Measurements from ENCODE around the gene NOD2.
A peak's percentile ranks its signal among the peaks of the same experiment; 100 is the strongest.

NOD2 gene

DNA sequence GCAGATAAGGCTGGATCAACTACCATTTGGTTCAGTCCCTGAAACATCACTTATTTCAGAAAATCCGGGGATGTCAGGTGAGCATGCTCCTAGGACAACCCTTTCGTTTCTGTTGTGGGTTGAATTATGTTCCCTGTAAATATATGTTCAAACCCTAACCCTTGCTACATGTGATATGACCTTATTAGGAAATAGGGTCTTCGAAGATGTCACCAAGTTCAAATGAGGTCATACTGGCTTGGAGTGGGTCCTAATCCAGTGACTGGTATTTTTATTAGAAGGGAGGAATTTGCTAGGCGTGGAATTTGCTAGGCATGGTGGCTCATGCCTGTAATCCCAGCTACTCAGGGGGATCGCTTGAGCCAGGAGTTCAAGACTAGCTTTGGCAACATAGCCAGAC lies 33.6 kb upstream of the NOD2 start:
- TF ChIP-seq, protein P1, sequence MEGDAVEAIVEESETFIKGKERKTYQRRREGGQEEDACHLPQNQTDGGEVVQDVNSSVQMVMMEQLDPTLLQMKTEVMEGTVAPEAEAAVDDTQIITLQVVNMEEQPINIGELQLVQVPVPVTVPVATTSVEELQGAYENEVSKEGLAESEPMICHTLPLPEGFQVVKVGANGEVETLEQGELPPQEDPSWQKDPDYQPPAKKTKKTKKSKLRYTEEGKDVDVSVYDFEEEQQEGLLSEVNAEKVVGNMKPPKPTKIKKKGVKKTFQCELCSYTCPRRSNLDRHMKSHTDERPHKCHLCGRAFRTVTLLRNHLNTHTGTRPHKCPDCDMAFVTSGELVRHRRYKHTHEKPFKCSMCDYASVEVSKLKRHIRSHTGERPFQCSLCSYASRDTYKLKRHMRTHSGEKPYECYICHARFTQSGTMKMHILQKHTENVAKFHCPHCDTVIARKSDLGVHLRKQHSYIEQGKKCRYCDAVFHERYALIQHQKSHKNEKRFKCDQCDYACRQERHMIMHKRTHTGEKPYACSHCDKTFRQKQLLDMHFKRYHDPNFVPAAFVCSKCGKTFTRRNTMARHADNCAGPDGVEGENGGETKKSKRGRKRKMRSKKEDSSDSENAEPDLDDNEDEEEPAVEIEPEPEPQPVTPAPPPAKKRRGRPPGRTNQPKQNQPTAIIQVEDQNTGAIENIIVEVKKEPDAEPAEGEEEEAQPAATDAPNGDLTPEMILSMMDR (IDR thresholded peaks at IDR 0.05; ENCODE audit: unreplicated experiment in 3 of 3) = no peak
- Mint-ChIP-seq H3K36me3 (ENCODE audit: low read depth) (no peaks in the 10 kb centered on the region), H3K4me1 (peaks cover 13% of the 10 kb centered on the region), H3K4me3 (no peak overlapping the region), H3K27me3 (ENCODE audit: low read depth) (no peaks in the 10 kb centered on the region), H3K9me3 (peaks cover 1% of the 10 kb centered on the region), H3K27ac (no peak overlapping the region)

DNA sequence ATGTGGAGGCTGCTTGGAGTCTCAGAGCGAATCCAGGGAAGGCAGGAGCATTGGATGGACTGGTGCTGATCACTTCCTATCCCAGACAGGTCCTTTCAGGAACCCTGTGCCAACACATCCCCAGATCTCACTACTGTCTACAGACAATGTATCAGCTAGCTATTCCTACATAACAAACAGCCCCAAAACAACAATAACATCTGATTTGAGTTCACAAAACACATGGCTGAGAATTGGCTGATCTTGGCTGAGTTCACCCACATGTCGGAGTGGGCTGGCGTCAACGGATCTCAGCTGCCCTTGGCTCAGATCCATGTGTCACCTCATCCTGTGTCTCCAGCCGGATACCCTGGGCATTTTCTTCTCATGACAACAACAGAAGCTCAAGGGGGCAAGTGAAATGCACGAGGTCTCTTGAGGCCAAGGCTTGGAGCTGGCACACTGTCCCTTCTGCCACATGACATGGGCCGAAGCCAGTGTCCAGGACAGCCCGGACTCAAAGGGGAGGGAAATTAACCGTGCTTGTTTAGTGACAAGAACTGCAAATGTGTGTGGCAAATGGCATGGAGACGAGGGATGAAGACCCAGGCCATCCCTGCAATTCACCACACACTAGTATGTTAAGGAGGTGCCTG lies 31.0 kb upstream of the NOD2 start:
- Mint-ChIP-seq H3K27me3 (ENCODE audit: low read depth) (no peaks in the 10 kb centered on the region), H3K4me1 (peaks cover 16% of the 10 kb centered on the region), H3K9me3 (peaks cover 4% of the 10 kb centered on the region), H3K36me3 (ENCODE audit: low read depth) (no peaks in the 10 kb centered on the region), H3K27ac (no peak overlapping the region), H3K4me3 (no peak overlapping the region)
- TF ChIP-seq, protein P1 (IDR thresholded peaks at IDR 0.05; ENCODE audit: unreplicated experiment in 3 of 3) = no peak

DNA sequence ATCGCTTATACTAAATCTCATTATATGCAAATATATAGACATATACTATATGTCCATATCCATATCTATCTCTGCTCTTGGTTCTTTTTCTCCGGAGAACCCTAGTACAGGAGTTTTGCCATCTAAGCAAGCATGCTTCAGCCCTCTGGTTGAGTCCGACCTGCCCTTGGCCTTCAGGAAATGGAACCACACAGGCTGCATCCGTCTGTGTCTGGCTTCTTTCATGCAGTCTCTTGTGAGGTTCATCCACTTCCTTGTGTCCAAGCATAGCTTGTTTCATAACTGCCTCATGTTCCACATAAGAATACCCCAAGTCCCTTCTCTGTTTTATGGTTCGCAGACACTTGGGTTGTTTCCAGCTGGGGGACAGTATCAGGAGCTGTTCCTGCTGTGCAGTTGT lies 29.1 kb upstream of the NOD2 start:
- TF ChIP-seq, protein P1 (IDR thresholded peaks at IDR 0.05; ENCODE audit: unreplicated experiment in 3 of 3) = no peak
- Mint-ChIP-seq H3K4me1 (peaks cover 31% of the 10 kb centered on the region), H3K27me3 (ENCODE audit: low read depth) (no peaks in the 10 kb centered on the region), H3K4me3 (no peak overlapping the region), H3K36me3 (ENCODE audit: low read depth) (no peaks in the 10 kb centered on the region), H3K9me3 (peaks cover 4% of the 10 kb centered on the region), H3K27ac (no peak overlapping the region)

DNA sequence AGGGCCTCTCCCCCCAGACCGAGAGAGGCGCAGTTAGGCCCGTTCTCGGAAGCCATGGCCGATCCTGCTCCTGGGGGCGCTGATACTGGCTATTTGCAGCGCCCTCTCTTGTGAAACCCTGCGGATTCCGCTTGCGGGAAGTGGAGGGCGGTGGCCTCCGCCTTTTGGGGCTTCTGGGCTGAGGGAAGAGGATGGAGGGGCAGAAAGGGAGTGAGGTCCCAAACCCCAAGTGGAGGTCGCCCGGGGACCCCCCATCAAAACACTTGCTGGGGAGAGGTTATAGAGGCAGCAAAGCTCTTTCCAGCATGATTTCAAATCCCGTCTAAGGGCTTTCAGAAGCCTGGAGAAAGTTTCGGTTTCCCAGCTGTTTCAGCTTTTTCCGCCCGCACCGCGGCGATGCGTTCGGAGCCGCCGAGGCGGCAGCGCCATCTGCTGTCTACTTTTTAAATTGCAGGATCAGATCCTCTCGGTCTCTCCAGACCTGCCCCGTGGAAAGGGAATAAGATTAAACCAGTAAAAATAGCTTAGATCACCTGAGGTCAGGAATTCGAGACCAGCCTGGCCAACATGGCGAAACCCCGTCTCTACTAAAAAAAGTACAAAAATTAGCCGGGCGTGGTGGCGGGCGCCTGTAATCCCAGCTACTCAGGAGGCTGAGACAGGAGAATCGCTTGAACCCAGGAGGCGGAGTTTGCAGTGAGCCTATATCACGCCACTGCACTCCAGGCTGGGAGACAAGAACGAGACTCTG lies 28.1 kb upstream of the NOD2 start:
- H3K27ac Mint-ChIP-seq = peak overlapping the region in 1 of 3 experiments; percentile 66
- H3K36me3 Mint-ChIP-seq (ENCODE audit: low read depth) = no peaks in the 10 kb centered on the region
- peaks cover 5% of the 10 kb centered on the region for H3K27me3 Mint-ChIP-seq (ENCODE audit: low read depth)
- peak overlapping the region; percentile 43 to 68 (median 63) for H3K4me3 Mint-ChIP-seq
- peaks cover 4% of the 10 kb centered on the region for H3K9me3 Mint-ChIP-seq
- peaks cover 31% of the 10 kb centered on the region for H3K4me1 Mint-ChIP-seq
- TF ChIP-seq, protein P1 (IDR thresholded peaks at IDR 0.05; ENCODE audit: unreplicated experiment in 3 of 3) = peak; percentile 91 to 94 (median 94)

DNA sequence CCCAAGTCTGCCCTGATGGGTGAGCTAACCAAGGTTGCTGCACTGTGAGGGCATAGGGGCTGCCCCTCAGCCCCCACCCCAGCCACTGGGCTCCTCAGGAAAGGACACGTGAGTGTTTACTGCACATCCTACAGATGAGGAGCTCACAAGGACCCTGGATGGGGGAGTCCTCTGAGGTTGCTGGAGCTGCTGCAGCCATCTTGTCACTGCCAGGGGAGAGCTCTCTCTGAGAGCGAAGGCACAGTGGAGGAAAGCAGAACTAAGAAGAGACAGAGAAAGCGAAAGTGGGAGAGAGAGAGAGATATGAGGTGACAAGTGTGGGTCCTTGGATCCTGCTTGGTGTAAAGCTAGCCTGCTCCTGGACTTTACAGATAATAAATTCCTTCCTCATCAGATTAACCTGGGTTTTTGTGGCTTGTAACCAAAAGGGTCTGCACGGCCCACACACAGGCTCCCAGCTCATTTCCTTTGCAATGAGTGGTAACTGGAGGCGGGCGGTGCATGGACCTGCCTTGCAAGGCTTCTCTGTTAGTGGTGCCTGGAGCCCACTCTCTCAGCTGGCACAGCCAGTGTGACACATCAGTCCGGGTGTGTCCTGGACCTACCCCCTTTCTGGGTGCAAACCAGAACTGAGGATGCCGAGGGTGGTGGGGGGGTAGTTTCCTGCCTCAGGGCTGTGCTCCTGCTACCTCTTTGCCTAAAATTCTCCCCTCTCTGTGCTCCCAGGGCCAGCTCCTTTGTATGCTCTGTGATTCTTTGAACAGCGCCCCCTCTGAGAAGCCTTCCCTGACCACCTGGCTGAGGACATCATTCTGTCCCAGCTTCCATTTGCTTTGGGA lies 26.5 kb upstream of the NOD2 start:
- TF ChIP-seq, protein P1 (IDR thresholded peaks at IDR 0.05; ENCODE audit: unreplicated experiment in 3 of 3) = no peak
- Mint-ChIP-seq H3K9me3 (peaks cover 10% of the 10 kb centered on the region), H3K36me3 (ENCODE audit: low read depth) (peaks cover 8% of the 10 kb centered on the region), H3K27me3 (ENCODE audit: low read depth) (peaks cover 5% of the 10 kb centered on the region), H3K27ac (peak overlapping the region in 2 of 3 experiments; percentile 57 to 58), H3K4me3 (no peak overlapping the region), H3K4me1 (peaks cover 27% of the 10 kb centered on the region)
